Activated CD4-positive, alpha-beta T cell treated with anti-CD3 and anti-CD28 coated beads, Interleukin-10, Interleukin-2, amounts not matched to agents 100 ng/mL and 50 ng/mL, durations not matched to agents 16 hours and 8 hours (primary cell): ENCODE results near the gene MMP21.
A peak's percentile ranks its signal among the peaks of the same experiment; 100 is the strongest.

Source experiments
- DNase-seq: peaks from one replicate; pipeline ENCODE4 v3.0.0-alpha.2; 2020

MMP21 gene

DNA sequence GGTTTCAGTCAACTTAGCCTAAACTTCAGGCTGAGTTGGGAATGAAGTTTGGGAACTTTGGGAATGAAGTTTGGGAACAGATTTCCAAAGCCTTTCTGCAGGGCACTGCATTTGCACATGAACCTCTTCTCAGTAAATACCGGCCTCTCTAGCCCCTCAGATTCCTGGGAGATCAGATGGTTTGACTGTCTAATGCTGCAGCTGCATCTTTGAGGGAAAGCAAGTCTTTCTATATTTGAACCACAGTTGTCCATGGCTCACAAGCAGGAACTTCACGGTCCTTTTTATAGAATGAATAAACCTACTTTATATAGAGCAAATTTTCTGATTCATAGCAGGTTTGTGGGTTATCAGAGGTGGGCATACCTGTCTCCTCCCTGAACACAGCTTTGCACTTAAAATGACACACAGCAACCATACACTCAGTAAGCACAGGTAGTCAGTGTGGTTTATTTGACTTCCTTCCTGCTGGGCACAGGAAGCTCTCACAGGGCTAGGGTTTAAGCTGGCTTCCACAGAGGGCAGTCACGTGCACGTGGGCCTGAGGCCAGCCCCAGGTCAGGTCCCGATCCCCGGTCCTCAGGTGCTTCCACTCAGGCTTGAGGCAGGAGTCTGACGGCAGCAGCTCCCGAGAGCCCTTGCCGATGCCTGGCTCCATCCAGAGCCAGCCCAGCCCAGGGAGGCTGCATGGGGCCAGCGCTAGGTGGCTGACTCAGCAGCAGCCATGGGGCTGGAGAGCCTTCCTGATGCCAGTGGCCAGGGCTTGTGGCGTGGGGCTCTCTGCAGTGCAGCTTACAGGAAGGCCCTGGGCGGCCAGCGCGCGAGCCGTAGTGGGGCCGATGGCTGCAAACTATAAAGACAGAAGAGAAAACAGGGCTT is 12.8 kb upstream of the MMP21 start:
- peak; percentile 20 for DNase-seq

GRCh38 chr10:125785791-125786190 is 10.2 kb upstream of the MMP21 start:
- no peak for DNase-seq

GRCh38 chr10:125783957-125784356 is 8.3 kb upstream of the MMP21 start:
- DNase-seq = no peak

- DNase-seq = no peak
These were observed 7.8 kb upstream of the MMP21 start for GRCh38 chr10:125783408-125783807.

GRCh38 chr10:125782616-125783015 is 7.0 kb upstream of the MMP21 start:
- no peak for DNase-seq

- no peak for DNase-seq
These were observed 6.4 kb upstream of the MMP21 start for GRCh38 chr10:125782054-125782453.

DNA sequence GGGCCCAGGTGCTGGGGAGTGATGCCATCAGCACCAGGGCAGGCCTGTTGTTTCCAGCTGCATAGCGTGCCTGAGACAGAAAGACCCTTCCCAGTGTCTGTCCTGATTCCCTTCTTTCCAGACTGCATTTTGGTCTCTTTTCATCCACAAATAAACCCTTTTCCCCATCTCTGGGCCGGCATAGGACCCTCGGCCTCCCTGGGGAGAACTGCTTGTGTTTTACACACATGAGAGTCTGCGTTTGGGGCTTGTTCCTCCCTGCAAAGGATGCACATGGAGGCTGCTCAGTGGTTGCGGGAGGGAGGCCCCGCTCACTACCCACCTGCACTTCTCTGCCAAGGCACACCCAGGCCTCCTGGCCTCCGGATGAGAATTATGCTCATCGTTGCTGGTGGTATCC is 5.8 kb upstream of the MMP21 start:
- DNase-seq = no peak

DNA sequence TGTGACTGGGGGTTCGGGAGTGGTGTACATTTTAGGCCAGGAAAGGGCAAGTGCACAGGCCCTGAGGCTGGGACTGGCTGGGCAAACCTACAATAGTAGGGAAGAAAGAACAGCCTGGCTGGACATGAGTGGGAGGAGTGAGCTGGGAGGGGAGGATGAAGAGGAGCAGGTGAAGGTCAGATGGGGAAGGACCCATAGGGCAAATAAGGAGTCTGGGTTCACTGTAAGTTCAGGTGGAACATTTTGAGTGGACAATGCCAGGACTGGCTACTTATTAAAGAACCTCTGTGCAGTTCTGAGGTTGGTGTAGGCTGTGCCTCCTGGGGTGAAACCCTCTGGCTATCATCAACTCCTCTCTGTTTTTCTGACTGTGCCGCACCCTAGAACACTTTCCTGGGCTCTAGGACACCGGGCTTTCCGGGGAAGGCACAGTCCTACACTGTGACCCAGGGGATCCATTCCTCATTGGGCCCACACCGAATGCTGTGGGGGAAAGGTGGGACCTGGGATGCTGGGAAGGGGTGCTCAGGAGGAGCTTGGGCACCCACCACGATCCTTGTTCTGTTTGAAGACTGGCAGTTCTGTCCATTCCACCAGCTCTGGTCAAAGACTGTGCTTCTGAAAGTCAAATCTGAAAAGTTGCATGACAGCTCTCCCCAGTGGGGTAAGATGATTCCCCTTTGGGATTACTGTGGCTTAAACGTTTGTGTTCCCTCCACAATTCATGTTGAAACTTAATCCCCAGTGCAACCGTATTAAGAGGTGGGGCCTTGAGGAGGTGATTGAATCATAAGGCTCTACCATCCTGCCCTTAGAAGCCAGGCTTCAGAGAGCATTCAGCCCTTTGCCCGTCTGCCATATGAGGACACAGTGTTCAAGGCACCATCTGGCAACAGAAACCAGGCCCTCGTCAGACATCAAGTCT is 4.0 kb upstream of the MMP21 start:
- no peak for DNase-seq

DNA sequence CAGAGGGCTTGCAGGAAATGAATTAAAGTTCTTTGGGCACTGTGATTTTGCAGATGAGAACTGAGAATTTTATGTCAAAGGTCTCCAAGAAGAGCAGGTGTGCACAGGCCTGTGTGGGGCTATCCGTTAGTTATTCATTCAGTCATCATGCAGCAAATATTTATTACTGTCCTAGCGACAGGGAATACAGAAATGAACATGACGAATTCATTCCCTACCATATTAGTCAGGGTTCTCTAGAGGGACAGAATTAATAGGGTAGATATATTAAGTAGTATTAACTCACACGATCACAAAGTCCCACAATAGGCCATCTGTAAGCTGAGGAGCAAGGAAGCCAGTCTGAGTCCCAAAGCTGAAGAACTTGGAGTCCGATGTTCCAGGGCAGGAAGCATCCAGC is 2.9 kb upstream of the MMP21 start:
- no peak for DNase-seq

DNA sequence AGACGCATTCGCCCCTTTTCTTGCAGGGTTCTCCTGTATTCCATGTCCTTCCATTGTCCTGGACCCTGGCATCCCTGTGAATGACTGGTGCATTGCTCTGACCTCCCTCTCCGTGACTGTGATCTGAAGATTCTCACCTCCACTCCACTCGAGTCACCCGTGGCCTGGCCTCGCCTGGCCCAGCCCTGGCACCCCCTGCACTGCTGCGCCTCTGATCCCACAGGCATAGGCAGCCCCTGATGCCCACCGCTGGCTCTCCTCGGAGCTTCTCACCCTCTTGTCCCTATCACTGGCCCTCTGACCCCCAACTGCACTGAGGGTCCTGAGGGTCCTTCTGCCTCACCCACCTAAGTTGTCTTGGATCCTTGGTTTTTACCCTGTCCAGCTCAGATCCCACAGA is 2.2 kb upstream of the MMP21 start:
- no peak for DNase-seq

- no peak for DNase-seq
These were observed 935 bp downstream of the MMP21 start for GRCh38 chr10:125774581-125775191.

- DNase-seq = no peak
These were observed 1.7 kb downstream of the MMP21 start for GRCh38 chr10:125773687-125774543.

GRCh38 chr10:125772864-125773180 is 2.8 kb downstream of the MMP21 start:
- no peak for DNase-seq

DNA sequence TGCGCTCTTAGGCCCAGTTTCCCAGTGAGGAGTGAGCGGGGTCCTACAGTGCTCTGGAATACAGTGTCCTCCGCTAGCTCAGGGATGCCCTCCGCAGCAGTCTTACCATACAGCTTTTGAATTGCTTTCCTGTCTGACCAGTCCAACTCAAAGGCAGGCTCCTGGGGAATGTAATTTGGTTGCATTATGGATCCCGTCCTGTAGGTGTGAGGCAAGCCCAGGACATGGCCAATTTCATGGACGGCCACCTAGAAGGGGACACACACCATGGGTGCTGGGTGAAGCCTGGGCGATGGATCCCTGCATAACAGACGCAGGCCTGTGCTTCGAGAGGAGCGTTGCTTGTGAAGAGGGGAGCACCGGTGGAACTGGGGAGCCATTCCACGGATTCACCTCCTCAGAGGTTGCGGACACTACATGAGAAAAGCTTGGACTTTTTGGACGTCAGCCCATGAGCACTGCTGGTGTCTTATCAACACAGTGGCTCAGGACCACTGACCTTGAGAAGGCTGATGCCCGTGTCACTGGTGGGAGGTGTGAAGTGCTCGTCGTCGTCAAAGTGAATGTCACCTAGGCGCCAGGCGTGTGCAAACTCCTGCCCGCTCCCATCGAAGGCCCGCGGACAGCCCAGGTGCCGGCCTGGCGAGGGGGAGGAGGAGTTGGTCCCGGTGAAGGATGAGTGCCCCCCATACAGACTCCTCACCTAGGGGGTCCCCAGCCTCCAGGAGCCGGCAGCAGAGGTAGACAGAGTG is 3.3 kb downstream of the MMP21 start:
- no peak for DNase-seq

- DNase-seq = no peak
These were observed 4.8 kb downstream of the MMP21 start for GRCh38 chr10:125770844-125771243.

GRCh38 chr10:125769175-125769574 is 6.4 kb downstream of the MMP21 start:
- no peak for DNase-seq

DNA sequence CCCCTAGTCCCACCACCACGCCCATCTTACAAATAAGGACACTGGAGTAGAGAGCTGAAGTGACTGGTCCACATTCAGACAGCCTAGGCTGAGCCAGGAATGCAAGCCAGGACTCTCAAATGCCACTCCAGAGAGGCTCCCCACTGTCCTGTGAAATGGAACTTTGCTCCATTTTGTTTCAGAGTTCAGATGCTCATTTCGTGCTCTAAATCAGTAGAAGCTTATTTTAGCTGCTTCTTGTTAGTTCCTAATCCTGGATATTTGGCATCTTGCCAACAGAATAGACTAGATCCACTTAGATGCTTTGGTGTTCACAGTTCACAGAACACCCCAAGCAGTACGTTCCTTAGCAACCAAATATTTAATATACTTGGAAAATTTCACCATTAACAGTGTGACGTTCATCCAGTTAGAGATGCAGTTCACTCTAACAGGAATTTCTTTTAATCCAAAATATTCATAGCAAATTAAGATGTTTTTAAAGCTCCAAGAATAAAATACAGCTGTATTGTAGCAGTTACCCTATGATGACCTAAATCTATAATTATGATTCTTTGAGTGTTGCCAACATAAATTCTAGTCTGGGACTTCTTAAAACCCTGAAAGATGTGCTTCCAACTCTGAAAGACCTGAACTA is 7.3 kb downstream of the MMP21 start:
- no peak for DNase-seq

- no peak for DNase-seq
These were observed 9.1 kb downstream of the MMP21 start for GRCh38 chr10:125766511-125766910.

GRCh38 chr10:125765835-125766234 is 9.8 kb downstream of the MMP21 start:
- no peak for DNase-seq

DNA sequence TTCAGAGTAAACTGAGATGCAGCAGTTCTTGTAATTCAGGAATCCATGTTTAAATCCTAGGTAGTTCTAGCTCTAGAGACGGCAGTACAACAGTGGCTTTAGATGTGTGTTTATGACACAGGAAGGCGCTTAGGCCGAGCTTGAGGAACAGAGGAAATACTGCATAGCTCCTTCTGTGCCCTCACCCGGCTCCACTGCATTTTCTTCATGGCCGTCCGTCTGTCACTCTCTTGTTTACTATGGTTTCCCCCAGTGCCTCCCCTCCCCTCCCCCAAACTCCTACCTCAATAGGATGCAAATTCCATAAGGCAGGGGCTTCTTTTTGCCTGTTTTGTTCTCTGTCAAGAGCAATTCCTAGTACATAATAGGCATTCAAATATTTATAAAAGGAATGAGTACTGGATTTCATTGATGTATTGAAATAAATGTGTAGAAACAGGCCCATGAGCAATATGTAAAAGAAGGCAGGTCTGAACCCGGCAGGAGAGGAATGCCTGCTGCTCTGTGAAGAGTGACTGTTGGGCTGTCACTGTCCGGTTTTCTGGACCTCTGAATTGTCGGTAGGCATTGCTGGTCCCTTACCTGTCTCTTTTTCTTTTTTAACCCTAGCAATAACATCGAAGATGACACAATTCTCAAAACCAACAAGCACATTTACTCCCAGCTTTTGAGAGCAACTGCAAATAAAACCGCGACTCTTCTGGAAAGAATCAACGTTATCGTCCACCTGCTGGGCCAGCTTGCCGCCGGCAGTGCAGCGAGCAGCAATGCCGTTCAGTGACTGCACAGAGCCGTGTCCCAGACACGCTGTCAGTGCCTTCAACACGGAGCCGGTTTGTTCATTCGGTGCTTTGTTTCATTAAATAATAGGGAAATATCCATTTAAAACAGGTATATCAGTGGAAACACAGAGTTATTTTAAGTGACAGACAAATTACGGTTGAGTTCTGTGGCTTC is 12.7 kb downstream of the MMP21 start:
- no peak for DNase-seq
